AG09319 (cell line): ENCODE measurements around the gene DST.

Source experiments
- DNase-seq: peaks from one replicate; pipeline ENCODE4 v3.0.0-alpha.2; 2010; ENCODE audit warnings: low read depth; ENCODE audit errors: extremely low read depth
- TF ChIP-seq, protein P1 (sequence below): IDR thresholded peaks from 2 replicates; pipeline ENCODE4 v1.5.1; 2011; ENCODE audit warnings: low read depth, mild to moderate bottlenecking, inconsistent platforms, low read length, moderate library complexity

The DST gene

DNA sequence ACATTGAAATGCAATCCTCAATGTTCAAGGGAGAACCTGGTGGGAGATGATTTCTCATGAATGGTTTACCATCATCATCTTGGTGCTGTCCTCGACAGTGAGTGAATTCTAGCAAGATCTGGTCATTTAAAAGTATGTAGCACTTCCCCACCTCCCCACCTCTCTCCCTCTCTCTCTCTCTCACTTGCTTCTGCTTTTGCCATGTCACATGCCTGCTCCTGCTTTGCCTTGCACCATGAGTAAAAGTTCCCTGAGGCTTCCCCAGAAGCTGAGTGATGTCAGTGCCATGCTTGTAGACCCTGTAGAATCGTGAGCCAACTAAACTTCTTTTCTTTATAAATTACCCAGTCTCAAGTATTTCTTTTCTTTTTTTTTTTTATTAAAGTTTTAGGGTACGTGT, 60.5 kb downstream of the DST start:
- TF ChIP-seq, protein P1, sequence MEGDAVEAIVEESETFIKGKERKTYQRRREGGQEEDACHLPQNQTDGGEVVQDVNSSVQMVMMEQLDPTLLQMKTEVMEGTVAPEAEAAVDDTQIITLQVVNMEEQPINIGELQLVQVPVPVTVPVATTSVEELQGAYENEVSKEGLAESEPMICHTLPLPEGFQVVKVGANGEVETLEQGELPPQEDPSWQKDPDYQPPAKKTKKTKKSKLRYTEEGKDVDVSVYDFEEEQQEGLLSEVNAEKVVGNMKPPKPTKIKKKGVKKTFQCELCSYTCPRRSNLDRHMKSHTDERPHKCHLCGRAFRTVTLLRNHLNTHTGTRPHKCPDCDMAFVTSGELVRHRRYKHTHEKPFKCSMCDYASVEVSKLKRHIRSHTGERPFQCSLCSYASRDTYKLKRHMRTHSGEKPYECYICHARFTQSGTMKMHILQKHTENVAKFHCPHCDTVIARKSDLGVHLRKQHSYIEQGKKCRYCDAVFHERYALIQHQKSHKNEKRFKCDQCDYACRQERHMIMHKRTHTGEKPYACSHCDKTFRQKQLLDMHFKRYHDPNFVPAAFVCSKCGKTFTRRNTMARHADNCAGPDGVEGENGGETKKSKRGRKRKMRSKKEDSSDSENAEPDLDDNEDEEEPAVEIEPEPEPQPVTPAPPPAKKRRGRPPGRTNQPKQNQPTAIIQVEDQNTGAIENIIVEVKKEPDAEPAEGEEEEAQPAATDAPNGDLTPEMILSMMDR = no peak
- no peak for DNase-seq

DNA sequence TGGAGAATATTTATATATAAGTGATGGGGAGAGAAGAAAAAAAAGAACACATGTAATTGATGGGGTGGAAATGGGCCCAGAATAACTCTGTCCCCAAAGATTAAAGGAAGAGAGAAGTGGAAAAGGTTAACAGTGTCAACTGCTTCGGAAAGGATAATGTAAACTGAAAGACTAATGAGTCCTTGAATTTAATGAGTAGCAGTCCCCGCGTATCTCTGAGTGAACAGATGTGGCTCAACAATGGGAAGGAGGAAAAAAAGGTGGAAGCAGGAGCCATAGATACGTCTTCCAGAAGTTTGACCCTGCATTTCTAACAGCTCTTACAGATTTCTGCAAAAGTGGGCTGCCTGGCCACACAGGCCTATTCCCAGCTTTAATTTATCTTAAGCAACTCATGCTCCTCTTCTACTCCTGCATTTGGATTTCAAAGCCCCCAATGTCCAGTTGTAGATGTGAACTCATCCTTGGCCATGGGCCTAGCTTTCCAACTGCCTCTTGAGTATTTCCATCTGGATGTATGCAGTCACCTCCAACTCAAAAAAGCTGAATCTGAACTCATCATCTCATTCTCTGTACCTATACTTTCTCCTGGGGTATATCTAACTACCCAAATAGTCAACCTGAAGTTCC, 61.3 kb downstream of the DST start:
- no peak for DNase-seq
- TF ChIP-seq, protein P1 = no peak

DNA sequence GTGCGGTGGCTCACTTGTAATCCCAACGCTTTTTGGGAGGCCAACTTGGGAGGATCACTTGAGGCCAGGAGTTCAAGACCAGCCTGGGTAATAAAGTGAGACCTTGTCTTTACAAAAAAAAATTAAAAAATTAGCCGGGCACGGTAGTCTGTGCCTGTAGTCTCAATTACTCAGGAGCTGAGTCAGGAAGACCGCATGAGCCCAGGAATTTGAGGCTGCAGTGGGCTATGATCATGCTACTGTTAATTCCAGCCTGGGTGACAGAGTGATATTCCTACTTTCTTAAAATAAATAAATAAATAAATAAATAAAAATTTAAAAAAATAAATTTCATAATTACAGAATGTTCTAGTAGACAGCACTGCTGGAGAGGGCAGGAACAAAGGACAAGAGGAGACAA, 62.4 kb downstream of the DST start:
- no peak for DNase-seq
- TF ChIP-seq, protein P1 = no peak

- DNase-seq = no peak
- TF ChIP-seq, protein P1 = no peak
Observed at GRCh38 chr6:56579155-56579851, 63.4 kb downstream of the DST start.

GRCh38 chr6:56575736-56576135, 67.0 kb downstream of the DST start:
- TF ChIP-seq, protein P1 = no peak
- no peak for DNase-seq

- TF ChIP-seq, protein P1 = no peak
- DNase-seq = no peak
Observed at GRCh38 chr6:56574292-56574691, 68.4 kb downstream of the DST start.

- TF ChIP-seq, protein P1 = no peak
- DNase-seq = no peak
Observed at GRCh38 chr6:56573624-56574023, 69.1 kb downstream of the DST start.
